Measurements from ENCODE around the gene UGT2A1.

The UGT2A1 gene

GRCh38 chr4:69600013-69600412 lies 53.0 kb downstream of the UGT2A1 start:
- TF ChIP-seq CTCF (IDR thresholded peaks at IDR 0.05; ENCODE audit: borderline replicate concordance, extremely low read depth, low read length, poor library complexity, severe bottlenecking) (no peak), EZH2 (IDR thresholded peaks at IDR 0.05; ENCODE audit: borderline replicate concordance, low read depth, low read length, severe bottlenecking) (no peak)
- Histone ChIP-seq H4K20me1 (ENCODE audit: insufficient read depth, low read length) (no peaks in the 10 kb centered on the region), H3K79me2 (ENCODE audit: insufficient read depth, low read length) (no peaks in the 10 kb centered on the region), H3K27ac (ENCODE audit: low read length) (no peak overlapping the region), H3K4me2 (ENCODE audit: insufficient read depth, low read length) (no peak overlapping the region), H2AFZ (ENCODE audit: low read depth, low read length) (no peak overlapping the region), H3K4me3 (ENCODE audit: low read depth in 1 of 2, low read length in 2 of 2) (no peak overlapping the region), H3K27me3 (ENCODE audit: insufficient read depth, low read length, poor library complexity) (no peaks in the 10 kb centered on the region), H3K9me3 (ENCODE audit: insufficient read depth, low read length, severe bottlenecking) (no peaks in the 10 kb centered on the region), H3K9ac (ENCODE audit: low read depth, low read length) (no peak overlapping the region), H3K36me3 (ENCODE audit: insufficient read depth, low read length) (no peaks in the 10 kb centered on the region), H3K4me1 (ENCODE audit: insufficient read depth, low read length) (no peaks in the 10 kb centered on the region)
- no peak for ATAC-seq (ENCODE audit: insufficient read depth, low read depth)
- no peak for DNase-seq

DNA sequence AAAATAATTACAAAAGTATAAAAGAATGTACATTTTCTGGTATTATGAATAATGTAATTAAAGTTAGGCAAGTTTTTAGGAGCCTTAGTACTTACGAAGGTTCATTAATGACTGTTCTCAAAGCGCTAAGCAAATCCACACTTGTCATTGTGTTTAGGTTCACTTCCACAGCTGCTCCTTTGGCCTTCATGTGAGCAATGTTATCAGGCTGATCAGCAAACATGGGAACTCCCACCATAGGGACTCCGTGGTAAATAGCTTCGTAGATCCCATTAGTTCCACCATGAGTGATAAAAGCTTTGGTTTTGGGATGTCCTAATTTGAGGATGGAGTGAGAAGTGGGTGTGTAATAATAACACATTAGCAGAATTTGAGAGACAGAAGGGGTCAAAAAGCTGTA lies 58.7 kb downstream of the UGT2A1 start:
- no peak for TF ChIP-seq CTCF (IDR thresholded peaks at IDR 0.05; ENCODE audit: borderline replicate concordance, extremely low read depth, low read length, poor library complexity, severe bottlenecking)
- H3K4me2 ChIP-seq (ENCODE audit: insufficient read depth, low read length) = no peak overlapping the region

GRCh38 chr4:69591364-69591763 lies 61.7 kb downstream of the UGT2A1 start:
- TF ChIP-seq EZH2 (IDR thresholded peaks at IDR 0.05; ENCODE audit: borderline replicate concordance, low read depth, low read length, severe bottlenecking) = no peak
- TF ChIP-seq CTCF (IDR thresholded peaks at IDR 0.05; ENCODE audit: borderline replicate concordance, extremely low read depth, low read length, poor library complexity, severe bottlenecking) = no peak
- no peak overlapping the region for H3K27ac ChIP-seq (ENCODE audit: low read length)

More for the DNA sequence above, 58.7 kb downstream of the UGT2A1 start:
- Histone ChIP-seq H4K20me1 (ENCODE audit: insufficient read depth, low read length) (no peaks in the 10 kb centered on the region), H2AFZ (ENCODE audit: low read depth, low read length) (no peak overlapping the region), H3K79me2 (ENCODE audit: insufficient read depth, low read length) (no peaks in the 10 kb centered on the region), H3K27me3 (ENCODE audit: insufficient read depth, low read length, poor library complexity) (no peaks in the 10 kb centered on the region), H3K9ac (ENCODE audit: low read depth, low read length) (no peak overlapping the region), H3K27ac (ENCODE audit: low read length) (no peak overlapping the region), H3K4me3 (ENCODE audit: low read depth in 1 of 2, low read length in 2 of 2) (no peak overlapping the region), H3K36me3 (ENCODE audit: insufficient read depth, low read length) (no peaks in the 10 kb centered on the region), H3K9me3 (ENCODE audit: insufficient read depth, low read length, severe bottlenecking) (no peaks in the 10 kb centered on the region), H3K4me1 (ENCODE audit: insufficient read depth, low read length) (no peaks in the 10 kb centered on the region)
- DNase-seq = no peak
- no peak for ATAC-seq (ENCODE audit: insufficient read depth, low read depth)

GRCh38 chr4:69589884-69590283 lies 63.2 kb downstream of the UGT2A1 start:
- no peak for ATAC-seq (ENCODE audit: insufficient read depth, low read depth)
- Histone ChIP-seq H2AFZ (ENCODE audit: low read depth, low read length) (no peak overlapping the region), H3K27me3 (ENCODE audit: insufficient read depth, low read length, poor library complexity) (no peaks in the 10 kb centered on the region), H3K27ac (ENCODE audit: low read length) (no peak overlapping the region), H3K79me2 (ENCODE audit: insufficient read depth, low read length) (no peaks in the 10 kb centered on the region), H3K4me2 (ENCODE audit: insufficient read depth, low read length) (no peak overlapping the region), H3K4me1 (ENCODE audit: insufficient read depth, low read length) (no peaks in the 10 kb centered on the region), H3K9me3 (ENCODE audit: insufficient read depth, low read length, severe bottlenecking) (no peaks in the 10 kb centered on the region), H3K4me3 (ENCODE audit: low read depth in 1 of 2, low read length in 2 of 2) (no peak overlapping the region), H3K36me3 (ENCODE audit: insufficient read depth, low read length) (no peaks in the 10 kb centered on the region), H3K9ac (ENCODE audit: low read depth, low read length) (no peak overlapping the region), H4K20me1 (ENCODE audit: insufficient read depth, low read length) (no peaks in the 10 kb centered on the region)
- no peak for TF ChIP-seq CTCF (IDR thresholded peaks at IDR 0.05; ENCODE audit: borderline replicate concordance, extremely low read depth, low read length, poor library complexity, severe bottlenecking)
- no peak for TF ChIP-seq EZH2 (IDR thresholded peaks at IDR 0.05; ENCODE audit: borderline replicate concordance, low read depth, low read length, severe bottlenecking)
- no peak for DNase-seq

More at GRCh38 chr4:69591364-69591763, 61.7 kb downstream of the UGT2A1 start:
- Histone ChIP-seq H3K4me2 (ENCODE audit: insufficient read depth, low read length) (no peak overlapping the region), H2AFZ (ENCODE audit: low read depth, low read length) (no peak overlapping the region), H3K4me3 (ENCODE audit: low read depth in 1 of 2, low read length in 2 of 2) (no peak overlapping the region), H3K9me3 (ENCODE audit: insufficient read depth, low read length, severe bottlenecking) (no peaks in the 10 kb centered on the region), H3K27me3 (ENCODE audit: insufficient read depth, low read length, poor library complexity) (no peaks in the 10 kb centered on the region), H4K20me1 (ENCODE audit: insufficient read depth, low read length) (no peaks in the 10 kb centered on the region), H3K4me1 (ENCODE audit: insufficient read depth, low read length) (no peaks in the 10 kb centered on the region), H3K79me2 (ENCODE audit: insufficient read depth, low read length) (no peaks in the 10 kb centered on the region), H3K9ac (ENCODE audit: low read depth, low read length) (no peak overlapping the region), H3K36me3 (ENCODE audit: insufficient read depth, low read length) (no peaks in the 10 kb centered on the region)
- no peak for ATAC-seq (ENCODE audit: insufficient read depth, low read depth)
- no peak for DNase-seq

All from DND-41 (cell line).